HFF-Myc (cell line): Measurements from ENCODE around the gene NR1H3.

Source experiments
- DNase-seq: peaks from one replicate; pipeline ENCODE4 v3.0.0-alpha.2; 2011; ENCODE audit warnings: low read depth; ENCODE audit errors: extremely low read depth
- H3K4me3 ChIP-seq: replicated peaks from 2 replicates; pipeline ENCODE4 v1.5.1; 2011; ENCODE audit warnings: low read depth, mild to moderate bottlenecking, control low read depth, low read length
- CTCF ChIP-seq: IDR thresholded peaks from 2 replicates; pipeline ENCODE4 v1.5.1; 2012; ENCODE audit warnings: mild to moderate bottlenecking, low read depth, low read length, control low read depth; ENCODE audit errors: missing control alignments

Gene NR1H3

GRCh38 chr11:47242596-47243192 lies 15.1 kb upstream of the NR1H3 start:
- no peak overlapping the region for H3K4me3 ChIP-seq
- no peak for DNase-seq
- no peak for TF ChIP-seq CTCF

- no peak for TF ChIP-seq CTCF
- H3K4me3 ChIP-seq: no peak overlapping the region
- DNase-seq: no peak
Observed at GRCh38 chr11:47243454-47243853, 14.3 kb upstream of the NR1H3 start.

GRCh38 chr11:47244448-47245350 lies 13.1 kb upstream of the NR1H3 start:
- no peak overlapping the region for H3K4me3 ChIP-seq
- TF ChIP-seq CTCF: no peak
- no peak for DNase-seq

- H3K4me3 ChIP-seq: no peak overlapping the region
- DNase-seq: no peak
- no peak for TF ChIP-seq CTCF
Observed at GRCh38 chr11:47245611-47246357, 12.0 kb upstream of the NR1H3 start.

- H3K4me3 ChIP-seq: peak overlapping the region; percentile 95
- DNase-seq: no peak
- TF ChIP-seq CTCF: no peak
Observed at GRCh38 chr11:47247502-47247901, 10.3 kb upstream of the NR1H3 start.

GRCh38 chr11:47248304-47248663 lies 9.5 kb upstream of the NR1H3 start:
- TF ChIP-seq CTCF: no peak
- no peak for DNase-seq
- H3K4me3 ChIP-seq: peak overlapping the region; percentile 95
